Smooth muscle cell (in vitro differentiated cells): Measurements from ENCODE around the gene TP53AIP1. TPM values are rescaled to one million over a fixed set of nuclear protein-coding genes. Genes with fewer than 3 reads are reported as not detected.
"Not testable (repeated sequence)": the region's sequence is repeated elsewhere in the genome, so short reads cannot be mapped to it uniquely, and the experiment has no call there.

ENCODE experiments used
- DNase-seq: peaks from one replicate; lab custom pipeline; 2025; ENCODE audit not compliant: unreplicated experiment; lab: John Stamatoyannopoulos, UW
- H2AFZ ChIP-seq: fragments of 200-600 bp; sonication (generic); 2 replicates; pipeline ENCODE4 v1.6.0; 2016; ENCODE audit warnings: antibody characterized with exemption, low read depth, mild to moderate bottlenecking
- H3F3A ChIP-seq: fragments of 200-600 bp; sonication (generic); 2 replicates; pipeline ENCODE4 v1.6.0; 2017; ENCODE audit warnings: antibody characterized with exemption, low read depth
- H3K27ac ChIP-seq: fragments of 200-600 bp; sonication (generic); 2 replicates; pipeline ENCODE4 v1.5.1; 2016; ENCODE audit warnings: low read depth, mild to moderate bottlenecking
- H3K27me3 ChIP-seq: fragments of 200-600 bp; sonication (generic); 2 replicates; pipeline ENCODE4 v1.6.1; 2016; ENCODE audit warnings: low read depth, mild to moderate bottlenecking
- H3K36me3 ChIP-seq: fragments of 200-600 bp; sonication (generic); 2 replicates; pipeline ENCODE4 v1.5.1; 2016; ENCODE audit warnings: low read depth
- H3K4me1 ChIP-seq: fragments of 200-600 bp; sonication (generic); 2 replicates; pipeline ENCODE4 v1.5.1; 2016; ENCODE audit warnings: low read depth
- H3K4me2 ChIP-seq: fragments of 200-600 bp; sonication (generic); 2 replicates; pipeline ENCODE4 v1.6.0; 2016; ENCODE audit warnings: mild to moderate bottlenecking
- H3K4me3 ChIP-seq: fragments of 200-600 bp; sonication (generic); 2 replicates; pipeline ENCODE4 v1.5.1; 2016; ENCODE audit warnings: mild to moderate bottlenecking
- H3K79me2 ChIP-seq: fragments of 200-600 bp; sonication (generic); 2 replicates; pipeline ENCODE4 v1.6.0; 2016; ENCODE audit warnings: low read depth, mild to moderate bottlenecking
- H3K9ac ChIP-seq: fragments of 200-600 bp; sonication (generic); 2 replicates; pipeline ENCODE4 v1.6.0; 2016; ENCODE audit warnings: low read depth
- H3K9me3 ChIP-seq: fragments of 200-600 bp; sonication (generic); replicated peaks from 2 replicates; pipeline ENCODE4 v1.5.1; 2016; ENCODE audit warnings: low read depth
- H4K20me1 ChIP-seq: fragments of 200-600 bp; sonication (generic); 2 replicates; pipeline ENCODE4 v1.6.0; 2016; ENCODE audit warnings: low read depth
- WGBS: methylation state at CpG from one replicate; pipeline ENCODE4 v1.1.7; 2016; ENCODE audit warnings: low lambda C conversion rate; 5-methylcytosine and 5-hydroxymethylcytosine counted together
- polyA plus RNA-seq: library from polyadenylated mRNA; unstranded; fragments of >200 nt; fragmentation: Nextera tagmentation; extraction: Ambion mirVana; gene quantifications from 2 replicates; pipeline ENCODE4 v1.2.1, GENCODE V29; 2016
- total RNA-seq: library from RNA; depleted of rRNA; stranded (reverse); fragments of >200 nt; gene quantifications from 2 replicates; pipeline ENCODE4 v1.2.3, GENCODE V29; 2014
- TF ChIP-seq, protein P1 (sequence below): fragments of 200-600 bp; sonication (generic); IDR thresholded peaks from 2 replicates; pipeline ENCODE4 v1.5.1; 2017; ENCODE audit warnings: borderline replicate concordance, mild to moderate bottlenecking, antibody characterized with exemption; ENCODE audit not compliant: insufficient read depth, poor library complexity, severe bottlenecking

Gene TP53AIP1
- total and polyA plus RNA-seq, 2 experiments from 2014 or later, result 0.38 to 0.81 TPM

DNA sequence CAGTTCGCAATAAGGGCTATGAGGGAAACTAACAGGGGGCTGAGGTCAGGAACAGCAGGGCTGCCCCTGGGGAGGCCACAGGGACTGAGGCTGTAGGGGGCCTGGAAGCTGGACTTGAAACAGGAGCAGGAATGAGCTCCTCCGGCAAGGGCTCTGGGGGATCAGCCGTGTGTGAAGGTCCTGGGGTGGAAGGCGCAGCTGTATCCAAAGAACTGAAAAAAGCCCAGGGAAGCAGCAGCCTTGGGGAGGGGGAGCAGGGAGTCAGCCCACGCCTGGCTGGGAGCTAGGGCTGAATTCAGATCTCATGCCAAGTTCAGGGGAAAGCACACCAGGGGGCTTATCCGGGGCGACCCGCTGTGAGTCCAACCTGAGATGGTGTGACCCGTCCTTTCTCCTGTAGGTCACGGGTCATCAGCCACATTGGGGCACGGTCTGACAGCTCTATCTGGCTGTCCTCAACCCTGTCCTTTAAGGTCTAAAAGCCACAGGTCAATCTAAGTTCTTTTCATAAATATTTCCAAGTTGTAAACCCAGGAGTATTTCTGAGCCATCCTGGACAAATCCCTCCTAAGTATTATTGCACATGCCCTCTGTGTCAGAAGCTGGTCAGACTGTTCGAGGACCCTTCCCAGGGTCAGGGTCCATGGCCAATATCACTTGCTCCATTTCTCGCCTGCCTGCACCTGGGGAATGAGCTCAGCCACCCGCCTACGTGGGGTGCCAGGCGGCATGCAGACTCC lies 18.0 kb downstream of the TP53AIP1 start:
- 86% methylated on average over 16 of the region's 16 CpGs for WGBS
- Histone ChIP-seq H3K4me3 (no peak overlapping the region), H3K4me1 (peaks cover 5% of the 10 kb centered on the region), H3K27ac (no peak overlapping the region), H3K4me2 (no peak overlapping the region), H3K79me2 (no peaks in the 10 kb centered on the region), H3K36me3 (no peaks in the 10 kb centered on the region), H3K27me3 (peaks cover 18% of the 10 kb centered on the region), H4K20me1 (no peaks in the 10 kb centered on the region), H2AFZ (no peak overlapping the region), H3K9ac (no peak overlapping the region), H3F3A (no peaks in the 10 kb centered on the region), H3K9me3 (no peaks in the 10 kb centered on the region)
- TF ChIP-seq, protein P1, sequence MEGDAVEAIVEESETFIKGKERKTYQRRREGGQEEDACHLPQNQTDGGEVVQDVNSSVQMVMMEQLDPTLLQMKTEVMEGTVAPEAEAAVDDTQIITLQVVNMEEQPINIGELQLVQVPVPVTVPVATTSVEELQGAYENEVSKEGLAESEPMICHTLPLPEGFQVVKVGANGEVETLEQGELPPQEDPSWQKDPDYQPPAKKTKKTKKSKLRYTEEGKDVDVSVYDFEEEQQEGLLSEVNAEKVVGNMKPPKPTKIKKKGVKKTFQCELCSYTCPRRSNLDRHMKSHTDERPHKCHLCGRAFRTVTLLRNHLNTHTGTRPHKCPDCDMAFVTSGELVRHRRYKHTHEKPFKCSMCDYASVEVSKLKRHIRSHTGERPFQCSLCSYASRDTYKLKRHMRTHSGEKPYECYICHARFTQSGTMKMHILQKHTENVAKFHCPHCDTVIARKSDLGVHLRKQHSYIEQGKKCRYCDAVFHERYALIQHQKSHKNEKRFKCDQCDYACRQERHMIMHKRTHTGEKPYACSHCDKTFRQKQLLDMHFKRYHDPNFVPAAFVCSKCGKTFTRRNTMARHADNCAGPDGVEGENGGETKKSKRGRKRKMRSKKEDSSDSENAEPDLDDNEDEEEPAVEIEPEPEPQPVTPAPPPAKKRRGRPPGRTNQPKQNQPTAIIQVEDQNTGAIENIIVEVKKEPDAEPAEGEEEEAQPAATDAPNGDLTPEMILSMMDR, result no peak
- DNase-seq, result no peak

DNA sequence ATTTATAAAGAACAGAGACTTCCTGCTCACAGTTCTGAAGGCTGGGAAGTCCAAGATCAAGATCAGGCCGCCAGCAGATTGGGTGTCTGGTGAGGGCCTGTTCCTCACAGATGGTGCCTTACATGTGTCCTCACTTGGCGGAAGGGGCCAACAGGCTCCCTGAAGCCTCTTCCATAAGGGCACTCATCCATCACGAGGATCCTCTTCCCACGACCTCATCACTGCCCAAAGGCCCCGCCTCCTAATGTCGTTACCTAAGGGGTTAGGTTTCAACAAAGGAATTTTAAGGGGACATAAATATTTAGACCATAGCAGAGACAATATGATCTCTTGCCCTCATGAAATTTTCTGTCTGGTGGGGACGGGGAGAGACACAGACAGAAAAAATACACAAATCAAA lies 18.6 kb downstream of the TP53AIP1 start:
- WGBS, result 80% methylated on average over 7 of the region's 7 CpGs
- H3K36me3 ChIP-seq, result no peaks in the 10 kb centered on the region

DNA sequence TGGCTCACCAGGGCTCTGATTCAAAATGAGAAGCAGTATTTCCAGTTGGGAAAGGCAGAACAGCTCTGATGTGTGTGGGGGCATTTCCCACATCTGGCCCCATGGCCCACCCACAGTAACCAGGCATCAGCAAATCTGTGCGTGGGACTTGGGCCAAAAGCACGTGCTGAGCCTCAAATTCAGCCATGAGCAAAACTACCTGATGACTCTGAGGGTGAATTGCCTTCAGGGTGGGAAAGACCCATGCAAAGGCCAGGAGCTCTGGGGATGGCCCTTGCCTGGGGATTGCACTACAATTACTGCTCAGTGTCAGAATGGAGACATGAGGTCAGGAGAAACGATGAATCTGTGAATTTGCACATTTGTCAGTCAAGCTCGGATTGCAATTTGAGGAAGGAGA lies 20.9 kb downstream of the TP53AIP1 start:
- no peaks in the 10 kb centered on the region for H3F3A ChIP-seq
- H2AFZ ChIP-seq, result no peak overlapping the region
- H3K27ac ChIP-seq, result no peak overlapping the region
- 89% methylated on average over 4 of the region's 4 CpGs for WGBS
- no peaks in the 10 kb centered on the region for H3K36me3 ChIP-seq
- no peaks in the 10 kb centered on the region for H4K20me1 ChIP-seq
- no peaks in the 10 kb centered on the region for H3K9me3 ChIP-seq
- no peaks in the 10 kb centered on the region for H3K79me2 ChIP-seq
- DNase-seq, result no peak
- TF ChIP-seq, protein P1, result no peak
- no peak overlapping the region for H3K9ac ChIP-seq
- H3K27me3 ChIP-seq, result peaks cover 10% of the 10 kb centered on the region
- no peak overlapping the region for H3K4me2 ChIP-seq
- H3K4me1 ChIP-seq, result peaks cover 4% of the 10 kb centered on the region
- no peak overlapping the region for H3K4me3 ChIP-seq

More for the DNA sequence above, 18.6 kb downstream of the TP53AIP1 start:
- Histone ChIP-seq H3F3A (no peaks in the 10 kb centered on the region), H3K27me3 (peaks cover 18% of the 10 kb centered on the region), H2AFZ (no peak overlapping the region), H3K27ac (no peak overlapping the region), H3K9ac (no peak overlapping the region), H3K79me2 (no peaks in the 10 kb centered on the region), H3K9me3 (no peaks in the 10 kb centered on the region), H3K4me2 (no peak overlapping the region), H4K20me1 (no peaks in the 10 kb centered on the region), H3K4me3 (no peak overlapping the region), H3K4me1 (peaks cover 4% of the 10 kb centered on the region)
- TF ChIP-seq, protein P1, result no peak
- no peak for DNase-seq

DNA sequence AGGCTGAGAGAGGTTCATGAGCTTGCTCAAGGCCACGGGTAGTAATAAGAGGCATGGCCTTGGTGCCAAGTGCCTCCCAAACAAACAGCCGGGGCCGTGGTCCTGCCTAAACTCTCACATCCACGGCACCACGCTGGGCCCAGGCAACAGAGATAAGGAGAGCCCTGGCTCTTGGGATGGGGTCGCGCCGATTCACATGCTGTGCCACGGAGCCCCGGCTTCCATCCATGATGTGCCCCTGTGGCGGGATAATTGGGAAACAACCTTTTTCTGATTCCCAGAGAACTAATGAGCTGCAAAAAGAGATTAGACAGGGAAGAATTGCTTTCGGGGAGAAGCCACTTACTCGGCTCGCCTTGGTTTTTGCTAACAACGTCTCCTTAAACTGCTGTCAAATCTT lies 22.0 kb downstream of the TP53AIP1 start:
- Histone ChIP-seq H3K4me1 (no peaks in the 10 kb centered on the region), H3K4me3 (no peak overlapping the region), H3K9ac (no peak overlapping the region), H2AFZ (no peak overlapping the region), H3K36me3 (no peaks in the 10 kb centered on the region), H3K79me2 (no peaks in the 10 kb centered on the region), H3K9me3 (no peaks in the 10 kb centered on the region), H3K27me3 (no peaks in the 10 kb centered on the region), H4K20me1 (no peaks in the 10 kb centered on the region), H3K4me2 (no peak overlapping the region), H3F3A (no peaks in the 10 kb centered on the region), H3K27ac (no peak overlapping the region)
- DNase-seq, result no peak
- 91% methylated on average over 15 of the region's 15 CpGs for WGBS
- TF ChIP-seq, protein P1, result no peak

DNA sequence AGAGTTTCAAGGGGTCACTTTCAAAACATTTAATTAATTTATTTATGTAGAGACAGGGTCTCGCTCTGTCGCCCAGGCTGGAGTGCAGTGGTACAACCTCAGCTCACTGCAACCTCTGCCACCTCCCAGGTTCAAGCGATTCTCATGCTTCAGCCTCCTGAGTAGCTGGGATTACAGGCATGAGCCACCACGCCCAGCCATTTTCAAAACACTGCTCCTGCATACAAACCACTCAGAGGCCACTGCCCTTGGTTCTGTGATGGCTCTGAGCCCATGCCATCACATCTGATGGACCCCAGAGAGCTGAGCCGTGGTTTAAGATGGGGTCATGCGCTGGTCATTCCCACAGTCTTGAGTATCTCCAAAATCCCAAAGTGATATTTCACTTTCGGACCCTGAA lies 23.0 kb downstream of the TP53AIP1 start:
- H3K9me3 ChIP-seq, H3K27me3 ChIP-seq, H2AFZ ChIP-seq, H4K20me1 ChIP-seq, H3F3A ChIP-seq, H3K4me2 ChIP-seq, H3K36me3 ChIP-seq, H3K4me3 ChIP-seq, H3K4me1 ChIP-seq, H3K27ac ChIP-seq, DNase-seq, H3K79me2 ChIP-seq, H3K9ac ChIP-seq: not testable (repeated sequence)
- 76% methylated on average over 7 of the region's 7 CpGs for WGBS
